A673 (cell line): ENCODE measurements around the gene FBXL15. TPM values are rescaled to one million over a fixed set of nuclear protein-coding genes. Genes with fewer than 3 reads are reported as not detected.

ENCODE experiments used
- Bru-seq: library from RNA; stranded (reverse); fragments of 400-500 nt; gene quantifications from one replicate; lab custom pipeline; 2021; lab: Mats Ljungman, UMichigan
- BruChase-seq, 2 experiments: library from RNA; stranded (reverse); fragments of 400-500 nt; gene quantifications; one replicate each; lab custom pipeline; 2021; lab: Mats Ljungman, UMichigan
- BruUV-seq: library from RNA; stranded (reverse); fragments of 400-500 nt; replicated peaks from 2 replicates; lab custom pipeline; 2021; lab: Mats Ljungman, UMichigan
- CTCF ChIA-PET: fragments of 300-600 bp; sonication (Branson Sonifier 250); formaldehyde crosslinking; loops from one replicate; lab custom pipeline; 2022; ENCODE audit warnings: antibody characterized with exemption; lab: Charles Lee
- POLR2A ChIA-PET: fragments of 300-600 bp; sonication (Branson Sonifier 250); formaldehyde crosslinking; loops from one replicate; lab custom pipeline; 2022; ENCODE audit warnings: antibody characterized with exemption; ENCODE audit not compliant: low non-redundant PET; lab: Charles Lee
- DNase-seq: peaks from one replicate; pipeline ENCODE4 v3.0.0-alpha.2; 2015; ENCODE audit warnings: low spot score
- H3K27ac ChIP-seq: fragments of 200-600 bp; sonication (generic); 2 replicates; pipeline ENCODE4 v1.5.1; 2016; ENCODE audit warnings: mixed run types, low read depth, mild to moderate bottlenecking, mixed read lengths, antibody characterized with exemption, low read length; ENCODE audit not compliant: poor library complexity, severe bottlenecking
- H3K27me3 ChIP-seq: fragments of 200-600 bp; sonication (generic); replicated peaks from 2 replicates; pipeline ENCODE4 v1.6.1; 2017; ENCODE audit warnings: mixed run types, low read depth, mild to moderate bottlenecking, mixed read lengths, antibody characterized with exemption, low read length; ENCODE audit not compliant: insufficient read depth, poor library complexity
- H3K36me3 ChIP-seq: fragments of 200-600 bp; sonication (generic); 2 replicates; pipeline ENCODE4 v1.6.1; 2016; ENCODE audit warnings: mixed run types, mild to moderate bottlenecking, mixed read lengths, antibody characterized with exemption, low read length; ENCODE audit not compliant: insufficient read depth, poor library complexity, severe bottlenecking
- H3K4me1 ChIP-seq: fragments of 200-600 bp; sonication (generic); 2 replicates; pipeline ENCODE4 v1.6.1; 2017; ENCODE audit warnings: mixed run types, mild to moderate bottlenecking, mixed read lengths, antibody characterized with exemption, low read length; ENCODE audit not compliant: insufficient read depth, poor library complexity, severe bottlenecking
- H3K4me3 ChIP-seq: fragments of 200-600 bp; sonication (generic); 2 replicates; pipeline ENCODE4 v1.5.1; 2016; ENCODE audit warnings: low read depth, mixed run types, mild to moderate bottlenecking, mixed read lengths, low read length; ENCODE audit not compliant: poor library complexity, severe bottlenecking
- H3K9me3 ChIP-seq: fragments of 200-600 bp; sonication (generic); 2 replicates; pipeline ENCODE4 v1.6.1; 2016; ENCODE audit warnings: mixed run types, low read depth, mild to moderate bottlenecking, mixed read lengths, antibody characterized with exemption, low read length; ENCODE audit not compliant: poor library complexity, severe bottlenecking
- EZH2 ChIP-seq: fragments of 200-600 bp; sonication (generic); IDR thresholded peaks from 2 replicates; pipeline ENCODE4 v1.6.1; 2017; ENCODE audit warnings: borderline replicate concordance, low read depth, mild to moderate bottlenecking, mixed read lengths, antibody characterized with exemption, low read length; ENCODE audit not compliant: poor library complexity, severe bottlenecking
- intact Hi-C: fragments of 100-400 bp; cut with micrococcal nuclease; formaldehyde crosslinking; loops from one replicate; pipeline ENCODE4 v1.10.0; 2022; ENCODE audit not compliant: unreplicated experiment
- long read RNA-seq: library from polyadenylated mRNA; stranded (forward); transcript quantifications from one replicate; pipeline ENCODE4 v2.0.0, GENCODE V29; 2022
- total RNA-seq: library from RNA; stranded (reverse); gene quantifications from 2 replicates; pipeline ENCODE4 v1.2.3, GENCODE V29; 2021
- TF ChIP-seq, protein P1 (sequence below): fragments of 300-800, 200-600 bp; sonication (generic); conservative IDR thresholded peaks from 2 replicates; pipeline ENCODE4 v1.5.1; 2017; ENCODE audit warnings: low read depth, mild to moderate bottlenecking, antibody characterized with exemption, low read length, moderate library complexity, mixed read lengths

The FBXL15 gene, protein sequence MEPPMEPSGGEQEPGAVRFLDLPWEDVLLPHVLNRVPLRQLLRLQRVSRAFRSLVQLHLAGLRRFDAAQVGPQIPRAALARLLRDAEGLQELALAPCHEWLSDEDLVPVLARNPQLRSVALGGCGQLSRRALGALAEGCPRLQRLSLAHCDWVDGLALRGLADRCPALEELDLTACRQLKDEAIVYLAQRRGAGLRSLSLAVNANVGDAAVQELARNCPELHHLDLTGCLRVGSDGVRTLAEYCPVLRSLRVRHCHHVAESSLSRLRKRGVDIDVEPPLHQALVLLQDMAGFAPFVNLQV
- total RNA-seq = 8.9 and 11.6 TPM in 2 replicates
- percentile 48 among the genes with signal in this experiment for Bru-seq, nascent RNA
- percentile 56 among the genes with signal in this experiment for BruChase-seq, experiment 1, labeled RNA remaining after a 2-hour chase
- BruChase-seq, experiment 2, labeled RNA remaining after a 6-hour chase = percentile 56 among the genes with signal in this experiment
- long read RNA-seq, transcript FBXL15-201 (4 exons, 2,362 nt) = major isoform, 11 of 75 reads
- long read RNA-seq, partial matches to known transcripts = 53 of 75 reads
- long read RNA-seq, other reads (novel, unspliced or antisense) = 11 of 75 reads

- intact Hi-C loops = no loop called here
- ChIA-PET POLR2A (no interaction called here), CTCF (interaction anchor here (0.6 to 1.5 kb wide), 3 partner anchors 17 to 163 kb away, joined by 3 to 4 read pairs (median 3); no protein-coding TSS in a partner anchor)
- BruUV-seq = TSS peak; percentile 46
- DNase-seq = peak; percentile 99
- H3K4me3 ChIP-seq = peak within 1 kb of the TSS; percentile 90
- H3K4me1 ChIP-seq = peaks cover 16% of the 10 kb centered on the region
- H3K27me3 ChIP-seq = no peaks in the 10 kb centered on the region
- peaks cover 8% of the 10 kb centered on the region for H3K36me3 ChIP-seq
- H3K9me3 ChIP-seq = no peaks in the 10 kb centered on the region
- TF ChIP-seq, protein P1, sequence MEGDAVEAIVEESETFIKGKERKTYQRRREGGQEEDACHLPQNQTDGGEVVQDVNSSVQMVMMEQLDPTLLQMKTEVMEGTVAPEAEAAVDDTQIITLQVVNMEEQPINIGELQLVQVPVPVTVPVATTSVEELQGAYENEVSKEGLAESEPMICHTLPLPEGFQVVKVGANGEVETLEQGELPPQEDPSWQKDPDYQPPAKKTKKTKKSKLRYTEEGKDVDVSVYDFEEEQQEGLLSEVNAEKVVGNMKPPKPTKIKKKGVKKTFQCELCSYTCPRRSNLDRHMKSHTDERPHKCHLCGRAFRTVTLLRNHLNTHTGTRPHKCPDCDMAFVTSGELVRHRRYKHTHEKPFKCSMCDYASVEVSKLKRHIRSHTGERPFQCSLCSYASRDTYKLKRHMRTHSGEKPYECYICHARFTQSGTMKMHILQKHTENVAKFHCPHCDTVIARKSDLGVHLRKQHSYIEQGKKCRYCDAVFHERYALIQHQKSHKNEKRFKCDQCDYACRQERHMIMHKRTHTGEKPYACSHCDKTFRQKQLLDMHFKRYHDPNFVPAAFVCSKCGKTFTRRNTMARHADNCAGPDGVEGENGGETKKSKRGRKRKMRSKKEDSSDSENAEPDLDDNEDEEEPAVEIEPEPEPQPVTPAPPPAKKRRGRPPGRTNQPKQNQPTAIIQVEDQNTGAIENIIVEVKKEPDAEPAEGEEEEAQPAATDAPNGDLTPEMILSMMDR = no peak
- TF ChIP-seq EZH2 = no peak
- peak within 1 kb of the TSS; percentile 83 for H3K27ac ChIP-seq
These were observed at the start of gene FBXL15 for GRCh38 chr10:102420714-102421506. FBXL15 (plus strand) TSS chr10:102420836; CDS start chr10:102421130, 294 bp downstream.

GRCh38 chr10:102371295-102371694 lies 49.3 kb upstream of the FBXL15 start:
- no peaks in the 10 kb centered on the region for H3K27me3 ChIP-seq
- no peaks in the 10 kb centered on the region for H3K9me3 ChIP-seq
- no TSS peak for BruUV-seq
- no peak for TF ChIP-seq EZH2
- TF ChIP-seq, protein P1 = no peak
- no peaks in the 10 kb centered on the region for H3K4me1 ChIP-seq
- CTCF ChIA-PET = interaction anchor here (0.8 kb wide), 1 partner anchor 19 kb away, joined by 3 read pairs; no protein-coding TSS in a partner anchor
- no peak overlapping the region for H3K27ac ChIP-seq
- POLR2A ChIA-PET = no interaction called here
- no peak overlapping the region for H3K4me3 ChIP-seq
- no peak for DNase-seq
- peaks cover 54% of the 10 kb centered on the region for H3K36me3 ChIP-seq
- intact Hi-C loops = no loop called here

DNA sequence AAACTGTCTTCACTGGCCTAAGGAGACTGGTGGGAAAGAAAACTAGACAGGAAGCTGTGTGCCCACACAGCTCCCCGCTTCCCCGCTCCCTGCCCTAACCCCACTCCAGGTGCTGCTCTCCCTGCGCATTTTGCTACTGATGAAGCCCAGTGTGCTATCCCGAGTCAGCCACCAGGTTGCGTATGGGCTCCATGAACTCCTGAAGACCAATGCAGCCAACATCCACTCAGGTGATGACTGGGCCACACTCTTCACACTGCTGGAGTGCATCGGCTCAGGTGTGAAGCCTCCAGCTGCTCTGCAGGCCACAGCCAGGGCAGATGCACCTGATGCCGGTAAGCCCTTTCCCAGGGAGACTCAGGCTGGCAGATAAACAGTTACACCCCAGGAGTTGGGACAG lies 45.4 kb upstream of the FBXL15 start:
- intact Hi-C loops = no loop called here
- Histone ChIP-seq H3K36me3 (peaks cover 40% of the 10 kb centered on the region), H3K9me3 (no peaks in the 10 kb centered on the region), H3K4me3 (no peak overlapping the region), H3K27ac (no peak overlapping the region), H3K27me3 (no peaks in the 10 kb centered on the region), H3K4me1 (no peaks in the 10 kb centered on the region)
- DNase-seq = no peak
- ChIA-PET CTCF (no interaction called here), POLR2A (no interaction called here)
- BruUV-seq = no TSS peak
- TF ChIP-seq, protein P1 = no peak
- TF ChIP-seq EZH2 = no peak
